ENCODE measurements around the gene CREB3L4. TPM values are rescaled to one million over a fixed set of nuclear protein-coding genes. Genes with fewer than 3 reads are reported as not detected.

Gene CREB3L4
- polyA plus RNA-seq, 1 donor (not counting 4 experiments of a cell fraction or from before 2014, with no cell fraction given) = 6.0 TPM

- Histone ChIP-seq H3K9ac (ENCODE audit: control insufficient read depth, extremely low read depth, insufficient read depth, low read length) (peak overlapping the region; percentile 98), H3K27ac (ENCODE audit: control insufficient read depth, insufficient read depth, low read length) (peak overlapping the region; percentile 96)
- dilution Hi-C loops (cut with MboI; ENCODE audit: extremely low pct_ligation_motif_present, low sequenced_read_pairs) = no loop called here
Measured at GRCh38 chr1:153991806-153992205, 24.1 kb downstream of the CREB3L4 start.

GRCh38 chr1:153995202-153995601 lies 27.5 kb downstream of the CREB3L4 start:
- no peak for FAIRE-seq
- no peaks in the 10 kb centered on the region for H3K27me3 ChIP-seq (ENCODE audit: control insufficient read depth, extremely low read depth, insufficient read depth, low read length)
- peaks cover 21% of the 10 kb centered on the region for H3K79me2 ChIP-seq (ENCODE audit: control insufficient read depth, insufficient read depth, low read length)
- no peak overlapping the region for H3K27ac ChIP-seq (ENCODE audit: control insufficient read depth, insufficient read depth, low read length)
- no peak overlapping the region for H3K4me2 ChIP-seq (ENCODE audit: control insufficient read depth, extremely low read depth, insufficient read depth, low read depth, low read length)
- no peaks in the 10 kb centered on the region for H4K20me1 ChIP-seq (ENCODE audit: control insufficient read depth, extremely low read depth, insufficient read depth, low read length)
- peaks cover 14% of the 10 kb centered on the region for H3K4me1 ChIP-seq (ENCODE audit: control insufficient read depth, extremely low read depth, insufficient read depth, low read length)
- DNase-seq (ENCODE audit: low read depth, low spot score) = no peak
- H3K9ac ChIP-seq (ENCODE audit: control insufficient read depth, extremely low read depth, insufficient read depth, low read length) = no peak overlapping the region
- H2AFZ ChIP-seq (ENCODE audit: control insufficient read depth, low read length) = no peak overlapping the region
- dilution Hi-C loops (cut with MboI; ENCODE audit: extremely low pct_ligation_motif_present, low sequenced_read_pairs) = no loop called here
- TF ChIP-seq CTCF (optimal IDR thresholded peaks at IDR 0.05 in 1 of 3, IDR thresholded peaks at IDR 0.05 in 1 of 3, conservative IDR thresholded peaks at IDR 0.05 in 1 of 3; ENCODE audit: extremely low read depth in 1 of 3, insufficient read depth in 2 of 3, low read length in 3 of 3) (no peak), EZH2 (IDR thresholded peaks at IDR 0.05; ENCODE audit: low read length) (no peak)
- no peaks in the 10 kb centered on the region for H3K9me1 ChIP-seq (ENCODE audit: control insufficient read depth, extremely low read depth, insufficient read depth, low read length)
- H3K36me3 ChIP-seq (ENCODE audit: control insufficient read depth in 2 of 2, extremely low read depth in 1 of 2, insufficient read depth in 2 of 2, low read length in 2 of 2) = peaks cover 9 to 22% of the 10 kb centered on the region in 2 experiments
- H3K9me3 ChIP-seq (ENCODE audit: control insufficient read depth, low read depth, low read length) = no peaks in the 10 kb centered on the region
- H3K4me3 ChIP-seq (ENCODE audit: control insufficient read depth in 2 of 3, extremely low read depth in 1 of 3, insufficient read depth in 2 of 3, low read depth in 1 of 3, low read length in 3 of 3) = no peak overlapping the region

More at GRCh38 chr1:153991806-153992205, 24.1 kb downstream of the CREB3L4 start:
- FAIRE-seq = no peak
- H3K36me3 ChIP-seq (ENCODE audit: control insufficient read depth in 2 of 2, extremely low read depth in 1 of 2, insufficient read depth in 2 of 2, low read length in 2 of 2) = peaks cover 9 to 22% of the 10 kb centered on the region in 2 experiments
- no peaks in the 10 kb centered on the region for H3K9me3 ChIP-seq (ENCODE audit: control insufficient read depth, low read depth, low read length)
- H3K4me1 ChIP-seq (ENCODE audit: control insufficient read depth, extremely low read depth, insufficient read depth, low read length) = peaks cover 17% of the 10 kb centered on the region
- TF ChIP-seq CTCF (optimal IDR thresholded peaks at IDR 0.05 in 1 of 3, IDR thresholded peaks at IDR 0.05 in 1 of 3, conservative IDR thresholded peaks at IDR 0.05 in 1 of 3; ENCODE audit: extremely low read depth in 1 of 3, insufficient read depth in 2 of 3, low read length in 3 of 3) (no peak), EZH2 (IDR thresholded peaks at IDR 0.05; ENCODE audit: low read length) (no peak)
- H3K9me1 ChIP-seq (ENCODE audit: control insufficient read depth, extremely low read depth, insufficient read depth, low read length) = no peaks in the 10 kb centered on the region
- no peaks in the 10 kb centered on the region for H4K20me1 ChIP-seq (ENCODE audit: control insufficient read depth, extremely low read depth, insufficient read depth, low read length)
- H3K4me2 ChIP-seq (ENCODE audit: control insufficient read depth, extremely low read depth, insufficient read depth, low read depth, low read length) = peak overlapping the region; percentile 98
- no peak for DNase-seq (ENCODE audit: low read depth, low spot score)
- H3K27me3 ChIP-seq (ENCODE audit: control insufficient read depth, extremely low read depth, insufficient read depth, low read length) = no peaks in the 10 kb centered on the region
- H3K4me3 ChIP-seq (ENCODE audit: control insufficient read depth in 2 of 3, extremely low read depth in 1 of 3, insufficient read depth in 2 of 3, low read depth in 1 of 3, low read length in 3 of 3) = peak overlapping the region; percentile 90 to 99 (median 98)
- H3K79me2 ChIP-seq (ENCODE audit: control insufficient read depth, insufficient read depth, low read length) = peaks cover 21% of the 10 kb centered on the region
- H2AFZ ChIP-seq (ENCODE audit: control insufficient read depth, low read length) = no peak overlapping the region
